ENCODE results near the gene PABPN1.

The PABPN1 gene

DNA sequence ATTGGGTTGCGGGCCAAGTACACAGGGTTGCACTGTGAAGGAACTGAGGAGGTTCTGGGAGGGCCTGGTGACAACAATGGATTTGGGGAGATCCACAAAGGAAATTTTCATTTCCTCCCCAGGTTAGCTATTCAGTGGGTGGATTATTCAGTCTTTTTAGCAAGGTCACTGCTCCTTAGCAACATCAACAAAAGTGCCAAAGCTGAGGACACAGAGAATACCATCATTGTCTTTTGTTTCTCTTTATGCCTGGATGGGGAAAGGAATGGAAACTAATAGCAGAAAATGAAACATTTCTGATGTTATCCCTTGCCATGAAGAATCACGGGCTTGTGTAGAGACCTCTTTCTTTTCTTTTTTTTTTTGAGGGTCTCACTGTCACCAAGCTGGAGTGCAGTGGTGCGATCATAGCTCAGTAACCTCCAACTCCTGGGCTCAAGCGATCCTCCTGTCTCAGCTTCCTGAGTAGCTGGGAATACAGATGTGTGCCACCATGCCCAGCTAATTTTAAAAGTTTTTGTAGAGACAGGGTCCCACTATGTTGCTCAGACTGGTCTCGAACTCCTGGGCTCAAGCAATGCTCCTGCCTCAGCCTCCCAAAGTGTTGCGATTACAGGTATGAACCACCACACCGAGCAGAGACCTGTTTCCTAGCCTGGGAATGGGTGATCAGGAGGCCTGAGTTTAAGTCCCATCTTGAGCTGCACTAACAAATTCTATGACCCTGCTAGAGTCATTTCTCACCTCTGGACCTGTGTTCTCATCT is 25.1 kb upstream of the PABPN1 start:
- H3K27ac ChIP-seq (ENCODE audit: low read length), result no peak overlapping the region
- H3K4me2 ChIP-seq (ENCODE audit: low read depth, low read length), result no peak overlapping the region
- no peak overlapping the region for H3K9ac ChIP-seq (ENCODE audit: low read length)
- no peak overlapping the region for H2AFZ ChIP-seq (ENCODE audit: low read length)
- H4K20me1 ChIP-seq (ENCODE audit: insufficient read depth, low read length), result no peaks in the 10 kb centered on the region
- no peak for DNase-seq
- peaks cover 5% of the 10 kb centered on the region; the same call in 1 of the 2 replicates for H3K79me2 ChIP-seq (ENCODE audit: low read length)
- TF ChIP-seq EZH2 (optimal IDR thresholded peaks at IDR 0.05; ENCODE audit: low read depth, low read length) (no peak), EZH2phosphoT487 (IDR thresholded peaks at IDR 0.05; ENCODE audit: low read length) (no peak), CTCF (IDR thresholded peaks at IDR 0.05; ENCODE audit: low read length) (no peak)
- H3K4me3 ChIP-seq (ENCODE audit: low read length), result no peak overlapping the region
- H3K9me3 ChIP-seq (replicated peaks; ENCODE audit: insufficient read depth, low read length), result no peaks in the 10 kb centered on the region
- H3K36me3 ChIP-seq (replicated peaks; ENCODE audit: insufficient read depth, low read length), result no peaks in the 10 kb centered on the region
- H3F3A ChIP-seq (ENCODE audit: insufficient read depth, low read length), result no peaks in the 10 kb centered on the region
- no peaks in the 10 kb centered on the region for H3K27me3 ChIP-seq (replicated peaks; ENCODE audit: insufficient read depth, low read length)
- no peaks in the 10 kb centered on the region for H3K9me2 ChIP-seq (replicated peaks; ENCODE audit: insufficient read depth, low read length)
- no peaks in the 10 kb centered on the region for H3K4me1 ChIP-seq (ENCODE audit: low read length)

DNA sequence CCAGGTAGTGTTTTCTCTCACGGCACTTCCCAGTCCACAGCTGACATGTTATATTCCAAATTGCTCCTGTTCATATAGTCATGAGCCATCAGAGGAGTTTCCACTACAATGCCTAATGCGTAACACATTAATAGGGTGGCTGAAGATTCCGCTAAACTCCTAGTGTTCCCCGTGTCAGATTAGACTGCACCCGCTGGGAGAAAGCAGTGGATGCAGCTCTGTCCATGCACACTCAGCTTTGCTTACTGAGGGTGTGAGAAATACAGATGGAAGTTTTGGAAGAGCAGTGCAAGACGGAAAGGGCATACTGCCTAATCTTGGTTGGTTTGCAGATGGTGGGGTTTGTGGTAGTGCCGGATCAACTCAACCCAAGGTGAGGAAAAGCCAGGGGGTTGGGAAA is 24.2 kb upstream of the PABPN1 start:
- Histone ChIP-seq H3F3A (ENCODE audit: insufficient read depth, low read length) (peaks cover 3% of the 10 kb centered on the region; the same call in 1 of the 2 replicates), H3K27me3 (replicated peaks; ENCODE audit: insufficient read depth, low read length) (no peaks in the 10 kb centered on the region), H3K9me3 (replicated peaks; ENCODE audit: insufficient read depth, low read length) (no peaks in the 10 kb centered on the region), H3K27ac (ENCODE audit: low read length) (no peak overlapping the region), H3K36me3 (replicated peaks; ENCODE audit: insufficient read depth, low read length) (no peaks in the 10 kb centered on the region), H3K4me3 (ENCODE audit: low read length) (no peak overlapping the region), H2AFZ (ENCODE audit: low read length) (no peak overlapping the region), H3K9me2 (replicated peaks; ENCODE audit: insufficient read depth, low read length) (no peaks in the 10 kb centered on the region), H3K4me1 (ENCODE audit: low read length) (no peaks in the 10 kb centered on the region), H4K20me1 (ENCODE audit: insufficient read depth, low read length) (no peaks in the 10 kb centered on the region), H3K4me2 (ENCODE audit: low read depth, low read length) (no peak overlapping the region), H3K79me2 (ENCODE audit: low read length) (peaks cover 5% of the 10 kb centered on the region; the same call in 1 of the 2 replicates), H3K9ac (ENCODE audit: low read length) (no peak overlapping the region)
- TF ChIP-seq EZH2 (optimal IDR thresholded peaks at IDR 0.05; ENCODE audit: low read depth, low read length) (no peak), CTCF (IDR thresholded peaks at IDR 0.05; ENCODE audit: low read length) (no peak), EZH2phosphoT487 (IDR thresholded peaks at IDR 0.05; ENCODE audit: low read length) (no peak)
- DNase-seq, result no peak

DNA sequence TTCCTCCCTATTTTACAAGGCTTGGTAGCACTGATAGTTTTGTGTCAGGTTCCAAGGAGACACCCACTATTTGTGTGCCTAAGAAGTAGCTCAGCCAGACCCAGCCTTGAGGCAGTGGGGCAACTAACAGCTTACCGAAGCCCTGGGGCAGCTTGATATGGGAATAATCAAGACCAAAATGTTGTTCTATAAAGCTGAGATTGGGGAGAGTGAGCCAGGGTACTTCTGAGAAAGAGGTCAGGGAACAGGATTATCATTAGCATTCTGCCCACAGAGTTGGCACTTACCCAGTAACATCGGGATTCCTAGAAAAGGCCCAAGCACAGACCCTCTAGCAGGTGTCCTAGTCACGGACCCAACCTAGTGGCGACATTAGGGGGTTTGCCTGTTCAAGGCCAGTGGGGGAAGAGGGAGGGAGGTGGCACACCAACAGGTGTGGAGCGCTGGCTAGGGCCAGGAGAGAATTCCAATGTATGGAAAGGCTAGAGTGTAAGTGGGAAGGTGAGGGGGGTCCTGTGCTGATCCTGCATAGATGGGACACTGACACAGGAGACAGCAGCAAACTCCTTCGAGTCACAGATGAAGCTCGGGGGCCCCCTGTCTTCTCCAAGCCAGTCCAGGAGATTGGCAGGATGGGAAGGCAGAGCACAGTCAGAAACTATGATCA is 23.5 kb upstream of the PABPN1 start:
- H4K20me1 ChIP-seq (ENCODE audit: insufficient read depth, low read length), result no peaks in the 10 kb centered on the region
- H3K27ac ChIP-seq (ENCODE audit: low read length), result no peak overlapping the region
- H3K9ac ChIP-seq (ENCODE audit: low read length), result no peak overlapping the region
- no peaks in the 10 kb centered on the region for H3K4me1 ChIP-seq (ENCODE audit: low read length)
- no peak overlapping the region for H3K4me2 ChIP-seq (ENCODE audit: low read depth, low read length)
- H3K9me3 ChIP-seq (replicated peaks; ENCODE audit: insufficient read depth, low read length), result no peaks in the 10 kb centered on the region
- DNase-seq, result no peak
- H2AFZ ChIP-seq (ENCODE audit: low read length), result no peak overlapping the region
- H3K36me3 ChIP-seq (replicated peaks; ENCODE audit: insufficient read depth, low read length), result no peaks in the 10 kb centered on the region
- H3K9me2 ChIP-seq (replicated peaks; ENCODE audit: insufficient read depth, low read length), result no peaks in the 10 kb centered on the region
- no peaks in the 10 kb centered on the region for H3K27me3 ChIP-seq (replicated peaks; ENCODE audit: insufficient read depth, low read length)
- peaks cover 8% of the 10 kb centered on the region for H3F3A ChIP-seq (ENCODE audit: insufficient read depth, low read length)
- H3K4me3 ChIP-seq (ENCODE audit: low read length), result no peak overlapping the region
- no peak for TF ChIP-seq EZH2 (optimal IDR thresholded peaks at IDR 0.05; ENCODE audit: low read depth, low read length)
- no peak for TF ChIP-seq CTCF (IDR thresholded peaks at IDR 0.05; ENCODE audit: low read length)
- no peak for TF ChIP-seq EZH2phosphoT487 (IDR thresholded peaks at IDR 0.05; ENCODE audit: low read length)
- peaks cover 5% of the 10 kb centered on the region; the same call in 1 of the 2 replicates for H3K79me2 ChIP-seq (ENCODE audit: low read length)
